NB4 (cell line): ENCODE results near the gene DIP2C.
"Not testable (repeated sequence)": the region's sequence is repeated elsewhere in the genome, so short reads cannot be mapped to it uniquely, and the experiment has no call there.

ENCODE experiments used
- DNase-seq: peaks from one replicate; pipeline ENCODE4 v3.0.0; 2010; ENCODE audit warnings: low read depth
- H3K4me3 ChIP-seq: one replicate; pipeline ENCODE4 v1.5.1; 2011; ENCODE audit warnings: mild to moderate bottlenecking, low read depth, low read length, moderate library complexity
- CTCF ChIP-seq: IDR thresholded peaks from one replicate; pipeline ENCODE4 v1.5.1; 2012; ENCODE audit warnings: low read depth, low read length
- MAX ChIP-seq: IDR thresholded peaks from 2 replicates; pipeline ENCODE4 v1.6.1; 2011; ENCODE audit warnings: low read depth, low read length
- MYC ChIP-seq: IDR thresholded peaks from 2 replicates; pipeline ENCODE4 v1.6.1; 2011; ENCODE audit warnings: low read depth, low read length
- POLR2A ChIP-seq: IDR thresholded peaks from 2 replicates; pipeline ENCODE4 v1.6.1; 2011; ENCODE audit warnings: mild to moderate bottlenecking; ENCODE audit not compliant: insufficient read length; ENCODE audit errors: extremely low read depth

Gene DIP2C

DNA sequence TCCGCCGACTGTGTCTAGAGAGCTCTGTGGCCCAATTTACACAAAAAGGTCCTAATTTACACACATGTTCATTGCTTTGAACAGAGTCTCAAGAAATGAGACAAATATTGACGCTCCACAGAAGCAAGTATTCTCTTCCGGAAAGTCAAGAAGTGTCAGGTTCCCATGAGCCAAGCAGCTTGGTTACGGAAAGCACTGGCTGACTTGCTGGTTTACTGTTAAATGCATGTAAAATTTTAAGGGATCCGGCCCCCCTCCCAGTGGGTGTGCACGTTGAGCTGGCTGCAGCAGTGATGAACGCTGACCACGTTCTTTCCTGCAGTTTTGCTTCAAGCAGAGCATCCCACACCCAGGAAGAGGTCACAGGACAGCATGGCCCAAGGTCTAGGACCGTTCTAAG lies 76.8 kb downstream of the DIP2C start:
- no peak overlapping the region for H3K4me3 ChIP-seq
- TF ChIP-seq CTCF, result no peak
- no peak for TF ChIP-seq MYC
- no peak for TF ChIP-seq POLR2A
- TF ChIP-seq MAX, result no peak
- no peak for DNase-seq

DNA sequence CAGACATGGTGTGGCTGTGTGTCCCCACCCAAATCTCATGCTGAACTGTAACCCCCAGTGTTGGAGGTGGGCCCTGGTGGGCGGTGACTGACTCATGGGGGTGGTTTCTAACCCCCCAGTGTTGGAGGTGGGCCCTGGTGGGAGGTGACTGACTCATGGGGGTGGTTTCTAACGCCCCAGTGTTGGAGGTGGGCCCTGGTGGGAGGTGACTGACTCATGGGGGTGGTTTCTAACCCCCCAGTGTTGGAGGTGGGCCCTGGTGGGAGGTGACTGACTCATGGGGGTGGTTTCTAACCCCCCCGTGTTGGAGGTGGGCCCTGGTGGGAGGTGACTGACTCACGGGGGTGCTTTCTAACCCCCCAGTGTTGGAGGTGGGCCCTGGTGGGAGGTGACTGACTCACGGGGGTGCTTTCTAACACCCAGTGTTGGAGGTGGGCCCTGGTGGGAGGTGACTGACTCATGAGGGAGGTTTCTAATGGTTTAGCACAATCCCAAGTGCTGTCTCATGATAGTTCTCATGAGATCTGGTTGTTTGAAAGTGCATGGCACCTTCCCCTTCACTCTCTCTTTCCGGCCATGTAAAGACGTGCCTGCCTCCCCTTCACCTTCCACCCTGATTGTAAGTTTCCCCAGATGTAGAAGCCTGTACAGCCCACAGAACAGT lies 78.7 kb downstream of the DIP2C start:
- not testable (repeated sequence) for H3K4me3 ChIP-seq, DNase-seq

DNA sequence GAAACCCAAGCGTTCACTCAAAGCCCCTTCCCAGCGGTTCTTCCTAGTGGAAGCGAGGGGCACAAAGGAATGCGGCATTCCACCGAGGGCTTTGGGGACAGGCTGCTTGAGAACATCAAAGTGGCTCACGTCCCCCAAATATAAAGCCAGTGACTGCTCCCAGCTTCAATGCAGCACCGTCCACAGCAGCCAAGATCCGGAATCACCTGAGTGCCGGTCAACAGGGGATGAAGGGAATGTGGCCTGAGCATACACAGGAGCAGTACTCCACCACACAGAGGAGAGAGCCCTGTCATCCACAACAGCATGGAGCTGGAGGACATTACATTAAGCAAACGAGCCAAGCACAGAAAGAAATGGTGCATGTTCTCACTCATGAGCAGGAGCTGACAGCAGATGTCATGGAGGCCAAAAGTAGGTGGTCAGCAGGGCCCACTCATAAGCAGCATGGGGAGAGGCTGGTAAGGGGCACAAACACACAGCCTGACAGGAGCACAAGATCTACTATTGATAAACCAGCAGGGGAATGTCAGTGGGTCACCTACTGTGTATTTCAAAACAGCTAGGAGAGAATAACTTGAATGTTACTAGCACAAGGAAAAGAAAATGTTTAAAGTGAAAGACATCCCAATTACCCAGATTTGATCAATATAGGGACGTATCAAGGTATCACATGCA lies 79.5 kb downstream of the DIP2C start:
- TF ChIP-seq MYC (no peak), MAX (no peak), CTCF (no peak), POLR2A (no peak)
- H3K4me3 ChIP-seq, result no peak overlapping the region
- no peak for DNase-seq

- TF ChIP-seq POLR2A (no peak), MYC (no peak), MAX (no peak), CTCF (no peak)
- DNase-seq, result no peak
- H3K4me3 ChIP-seq, result no peak overlapping the region
Measured at GRCh38 chr10:609262-609658, 80.2 kb downstream of the DIP2C start.

- DNase-seq, result no peak
- no peak overlapping the region for H3K4me3 ChIP-seq
- TF ChIP-seq POLR2A (no peak), CTCF (no peak), MAX (no peak), MYC (no peak)
Measured at GRCh38 chr10:608331-609261, 80.9 kb downstream of the DIP2C start.

GRCh38 chr10:607545-608185 lies 81.8 kb downstream of the DIP2C start:
- H3K4me3 ChIP-seq, result no peak overlapping the region
- DNase-seq, result no peak
- TF ChIP-seq MYC, result no peak
- TF ChIP-seq MAX, result no peak
- no peak for TF ChIP-seq CTCF
